HG02884 (cell line): Measurements from ENCODE around the gene SLC35F1.
A peak's percentile ranks its signal among the peaks of the same experiment; 100 is the strongest.

Experiments
- ATAC-seq: cut with Tn5 transposase; IDR thresholded peaks from one replicate; pipeline ENCODE4 v1.9.1; 2021; ENCODE audit warnings: mild to moderate bottlenecking, moderate library complexity; ENCODE audit not compliant: unreplicated experiment

Gene SLC35F1

GRCh38 chr6:118252474-118252873 is 345.4 kb downstream of the SLC35F1 start:
- ATAC-seq = peak; percentile 86

- ATAC-seq = no peak
Observed at GRCh38 chr6:118253741-118254140, 346.7 kb downstream of the SLC35F1 start.

GRCh38 chr6:118260833-118261232 is 353.8 kb downstream of the SLC35F1 start:
- ATAC-seq = no peak

- peak; percentile 59 for ATAC-seq
Observed at GRCh38 chr6:118263921-118264486, 356.9 kb downstream of the SLC35F1 start.

GRCh38 chr6:118269659-118270058 is 362.6 kb downstream of the SLC35F1 start:
- no peak for ATAC-seq

- ATAC-seq = no peak
Observed at GRCh38 chr6:118277631-118278030, 370.6 kb downstream of the SLC35F1 start.

GRCh38 chr6:118280210-118280609 is 373.1 kb downstream of the SLC35F1 start:
- peak; percentile 99 for ATAC-seq

GRCh38 chr6:118281291-118281690 is 374.2 kb downstream of the SLC35F1 start:
- no peak for ATAC-seq

- ATAC-seq = no peak
Observed at GRCh38 chr6:118283766-118284165, 376.7 kb downstream of the SLC35F1 start.

GRCh38 chr6:118284736-118285360 is 377.8 kb downstream of the SLC35F1 start:
- no peak for ATAC-seq

GRCh38 chr6:118285791-118286190 is 378.7 kb downstream of the SLC35F1 start:
- no peak for ATAC-seq

- ATAC-seq = no peak
Observed at GRCh38 chr6:118288355-118289124, 381.5 kb downstream of the SLC35F1 start.

GRCh38 chr6:118292558-118292957 is 385.5 kb downstream of the SLC35F1 start:
- no peak for ATAC-seq

GRCh38 chr6:118294906-118295305 is 387.8 kb downstream of the SLC35F1 start:
- ATAC-seq = no peak

GRCh38 chr6:118295336-118295735 is 388.3 kb downstream of the SLC35F1 start:
- no peak for ATAC-seq

- no peak for ATAC-seq
Observed at GRCh38 chr6:118296129-118296901, 389.3 kb downstream of the SLC35F1 start.

GRCh38 chr6:118297821-118298220 is 390.8 kb downstream of the SLC35F1 start:
- no peak for ATAC-seq

GRCh38 chr6:118298476-118299427 is 391.7 kb downstream of the SLC35F1 start:
- no peak for ATAC-seq

GRCh38 chr6:118299457-118299856 is 392.4 kb downstream of the SLC35F1 start:
- ATAC-seq = no peak

GRCh38 chr6:118304321-118304720 is 397.3 kb downstream of the SLC35F1 start:
- ATAC-seq = no peak
